NT2/D1 (cell line): Measurements from ENCODE around the gene PLOD2.

Experiments
- SUZ12 ChIP-seq: IDR thresholded peaks from 2 replicates; pipeline ENCODE4 v1.6.1; 2011; ENCODE audit not compliant: insufficient read length, insufficient read depth; ENCODE audit errors: extremely low read depth
- YY1 ChIP-seq: IDR thresholded peaks from 2 replicates; pipeline ENCODE4 v1.6.1; 2011; ENCODE audit not compliant: insufficient read length, insufficient read depth
- ZNF274 ChIP-seq: IDR thresholded peaks from 2 replicates; pipeline ENCODE4 v1.6.1; 2011; ENCODE audit warnings: mild to moderate bottlenecking, low read depth, low read length

GRCh38 chr3:146177519-146177918, 16.5 kb upstream of the PLOD2 start:
- no peak for TF ChIP-seq YY1
- no peak for TF ChIP-seq ZNF274
- TF ChIP-seq SUZ12, result no peak
